Testis (tissue), 3 donors: Measurements from ENCODE around the gene ANKRD40CL. TPM values are rescaled to one million over a fixed set of nuclear protein-coding genes. Genes with fewer than 3 reads are reported as not detected.

Experiments
- DNase-seq: peaks from one replicate; pipeline ENCODE4 v3.0.0-alpha.2; 2019
- H3K27ac ChIP-seq, 2 donors: fragments of 200-600 bp; sonication (generic); one replicate each; pipeline ENCODE4 v1.5.1; 2019
- H3K27me3 ChIP-seq: fragments of 200-600 bp; sonication (generic); one replicate; pipeline ENCODE4 v1.5.1; 2019
- H3K36me3 ChIP-seq: fragments of 200-600 bp; sonication (generic); one replicate; pipeline ENCODE4 v1.5.1; 2017; ENCODE audit warnings: low read depth; ENCODE audit errors: missing control alignments
- H3K4me1 ChIP-seq: fragments of 200-600 bp; sonication (generic); one replicate; pipeline ENCODE4 v1.5.1; 2019
- H3K4me3 ChIP-seq, 2 donors: fragments of 200-600 bp; sonication (generic); one replicate each; pipeline ENCODE4 v1.5.1; 2017 to 2019
- H3K9me3 ChIP-seq: fragments of 200-600 bp; sonication (generic); one replicate; pipeline ENCODE4 v1.5.1; 2017
- CTCF ChIP-seq, 3 experiments: fragments of 450-650 bp in 2 of 3; fragments of 200-600 bp in 1 of 3; sonication (generic) in 1 of 3; IDR thresholded peaks; one replicate each; pipeline ENCODE4 v1.5.1; 2016 to 2019; ENCODE audit warnings: antibody characterized with exemption in 3 of 3, mild to moderate bottlenecking in 2 of 3, moderate library complexity in 1 of 3
- POLR2A ChIP-seq: fragments of 450-650 bp; IDR thresholded peaks from one replicate; pipeline ENCODE4 v1.6.1; 2017; ENCODE audit warnings: antibody characterized with exemption, mild to moderate bottlenecking, moderate library complexity
- whole genome bisulfite sequencing, 2 donors: methylation state at CpG; one replicate each; pipeline ENCODE4 v1.1.5; 2018; 5-methylcytosine and 5-hydroxymethylcytosine counted together
- intact Hi-C: fragments of 100-400 bp; cut with DNase I; formaldehyde crosslinking; loops from one replicate; pipeline ENCODE4 v1.15.1; 2023; ENCODE audit warnings: low total_unique reads
- polyA plus RNA-seq: library from polyadenylated mRNA; stranded (reverse); fragments of 350-450 nt; fragmentation: Illumina TruSeq; extraction: RNeasy Lipid Tissue Mini Kit (QIAGEN cat#74804); gene quantifications from one replicate; pipeline ENCODE4 v1.2.3, GENCODE V29; 2014; ENCODE audit warnings: low read depth, low replicate concordance; ENCODE audit not compliant: insufficient read depth
- total RNA-seq, 2 donors: library from RNA; depleted of rRNA; stranded (reverse); fragments of >200 nt; gene quantifications; one replicate each; pipeline ENCODE4 v1.2.3, GENCODE V29; 2016

The ANKRD40CL gene
- total and polyA plus RNA-seq, 3 donors from 2014 or later, result not detected

- peaks cover 4% of the 10 kb centered on the region for H3K4me1 ChIP-seq
- no peaks in the 10 kb centered on the region for H3K36me3 ChIP-seq
- no peak overlapping the region for H3K27ac ChIP-seq
- no peak for DNase-seq
- WGBS, 2 donors, result 53 to 64% methylated on average over 5 of the region's 5 CpGs
- no peaks in the 10 kb centered on the region for H3K9me3 ChIP-seq
- intact Hi-C loops, result no loop called here
- H3K4me3 ChIP-seq, result no peak overlapping the region
- TF ChIP-seq POLR2A (no peak), CTCF (IDR thresholded peaks at IDR 0.05) (no peak)
- H3K27me3 ChIP-seq, result no peaks in the 10 kb centered on the region
These were observed 8.8 kb downstream of the ANKRD40CL start for GRCh38 chr17:50758524-50758923.

GRCh38 chr17:50754521-50754920, 12.8 kb downstream of the ANKRD40CL start:
- H3K4me1 ChIP-seq, result peaks cover 4% of the 10 kb centered on the region
- DNase-seq, result no peak
- H3K36me3 ChIP-seq, result no peaks in the 10 kb centered on the region
- TF ChIP-seq CTCF (IDR thresholded peaks at IDR 0.05) (no peak), POLR2A (no peak)
- no peaks in the 10 kb centered on the region for H3K27me3 ChIP-seq
- 40 to 41% methylated on average over 2 of the region's 2 CpGs for WGBS, 2 donors
- no peaks in the 10 kb centered on the region for H3K9me3 ChIP-seq
- no peak overlapping the region for H3K27ac ChIP-seq
- no peak overlapping the region for H3K4me3 ChIP-seq
- intact Hi-C loops, result no loop called here

DNA sequence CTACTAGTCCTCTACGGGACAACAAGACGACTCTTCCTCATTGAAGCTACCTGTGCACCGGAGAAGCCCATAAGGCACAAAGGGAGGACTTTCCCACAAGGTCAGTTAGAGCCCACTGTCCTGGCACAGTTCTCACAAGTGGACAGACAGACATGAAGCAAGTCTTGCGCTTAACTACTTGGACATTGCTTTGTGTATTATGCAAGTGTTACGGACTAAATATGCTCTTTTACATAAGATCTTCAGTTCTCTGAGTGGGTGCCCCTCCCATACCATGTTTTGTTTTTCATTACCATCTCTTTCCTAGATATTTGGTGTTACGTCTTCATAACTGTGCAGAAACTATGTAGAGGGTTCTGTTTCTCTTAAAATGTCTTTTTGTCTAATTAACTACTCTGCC, 18.1 kb downstream of the ANKRD40CL start:
- Histone ChIP-seq H3K27me3 (no peaks in the 10 kb centered on the region), H3K36me3 (no peaks in the 10 kb centered on the region), H3K27ac (no peak overlapping the region), H3K4me3 (no peak overlapping the region), H3K9me3 (no peaks in the 10 kb centered on the region), H3K4me1 (no peaks in the 10 kb centered on the region)
- WGBS, 2 donors, result 93 to 95% methylated on average over 6 of the region's 6 CpGs
- intact Hi-C loops, result no loop called here
- DNase-seq, result no peak
- TF ChIP-seq CTCF (IDR thresholded peaks at IDR 0.05) (no peak), POLR2A (no peak)

GRCh38 chr17:50745631-50746030, 21.7 kb downstream of the ANKRD40CL start:
- Histone ChIP-seq H3K9me3 (no peaks in the 10 kb centered on the region), H3K27me3 (no peaks in the 10 kb centered on the region), H3K4me3 (no peak overlapping the region), H3K36me3 (no peaks in the 10 kb centered on the region), H3K27ac (no peak overlapping the region), H3K4me1 (no peaks in the 10 kb centered on the region)
- DNase-seq, result no peak
- intact Hi-C loops, result no loop called here
- TF ChIP-seq CTCF (IDR thresholded peaks at IDR 0.05), result no peak
- TF ChIP-seq POLR2A, result no peak
- 87 to 92% methylated on average over 12 of the region's 12 CpGs for WGBS, 2 donors

DNA sequence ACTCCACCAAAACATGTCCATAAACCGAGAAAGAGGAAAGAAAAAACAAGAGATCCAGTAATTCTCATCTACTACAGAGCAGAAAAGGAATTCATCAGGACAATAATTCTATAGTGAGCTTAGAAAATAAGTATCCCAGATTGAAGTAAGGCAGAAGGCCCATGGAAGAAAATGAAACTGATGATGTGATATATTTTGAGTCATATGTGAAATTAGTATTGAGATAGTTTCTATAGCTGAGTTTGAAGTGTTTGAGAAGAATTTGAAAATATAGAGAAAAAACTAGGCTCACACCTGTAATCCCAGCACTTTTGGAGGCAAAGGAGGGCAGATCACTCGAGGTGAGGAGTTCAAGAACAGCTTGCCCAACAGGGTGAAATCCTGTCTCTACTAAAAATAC, 28.2 kb downstream of the ANKRD40CL start:
- intact Hi-C loops, result no loop called here
- Histone ChIP-seq H3K27ac (no peak overlapping the region), H3K9me3 (no peaks in the 10 kb centered on the region), H3K4me3 (no peak overlapping the region), H3K27me3 (no peaks in the 10 kb centered on the region), H3K4me1 (no peaks in the 10 kb centered on the region), H3K36me3 (no peaks in the 10 kb centered on the region)
- 83 to 85% methylated on average over 2 of the region's 2 CpGs for WGBS, 2 donors
- DNase-seq, result no peak
- TF ChIP-seq POLR2A (no peak), CTCF (IDR thresholded peaks at IDR 0.05) (no peak)
